Neural progenitor cell (in vitro differentiated cells): ENCODE measurements around the gene BCLAF1. TPM values are rescaled to one million over a fixed set of nuclear protein-coding genes. Genes with fewer than 3 reads are reported as not detected.

ENCODE experiments used
- DNase-seq: peaks from one replicate; pipeline ENCODE4 v3.0.0-alpha.2; 2016; ENCODE audit warnings: low spot score
- H2AFZ ChIP-seq: fragments of 200-600 bp; sonication (generic); replicated peaks from 2 replicates; pipeline ENCODE4 v1.6.1; 2016; ENCODE audit warnings: antibody characterized with exemption
- H3F3A ChIP-seq: fragments of 200-600 bp; sonication (generic); 2 replicates; pipeline ENCODE4 v1.6.1; 2016; ENCODE audit warnings: antibody characterized with exemption, low read depth
- H3K27ac ChIP-seq: fragments of 200-600 bp; sonication (generic); 2 replicates; pipeline ENCODE4 v1.5.1; 2016; ENCODE audit warnings: mild to moderate bottlenecking
- H3K27me3 ChIP-seq: fragments of 200-600 bp; sonication (generic); 2 replicates; pipeline ENCODE4 v1.6.1; 2016; ENCODE audit warnings: mild to moderate bottlenecking, moderate library complexity
- H3K36me3 ChIP-seq: fragments of 200-600 bp; sonication (generic); 2 replicates; pipeline ENCODE4 v1.5.1; 2016
- H3K4me1 ChIP-seq: fragments of 200-600 bp; sonication (generic); 2 replicates; pipeline ENCODE4 v1.6.1; 2016; ENCODE audit warnings: mixed run types
- H3K4me2 ChIP-seq: fragments of 200-600 bp; sonication (generic); 2 replicates; pipeline ENCODE4 v1.6.1; 2016
- H3K4me3 ChIP-seq: fragments of 200-600 bp; sonication (generic); 2 replicates; pipeline ENCODE4 v1.5.1; 2016
- H3K79me2 ChIP-seq: fragments of 200-600 bp; sonication (generic); 2 replicates; pipeline ENCODE4 v1.6.1; 2016; ENCODE audit warnings: low read depth
- H3K9ac ChIP-seq: fragments of 200-600 bp; sonication (generic); 2 replicates; pipeline ENCODE4 v1.6.1; 2016
- H3K9me3 ChIP-seq: fragments of 200-600 bp; sonication (generic); 2 replicates; pipeline ENCODE4 v1.5.1; 2016; ENCODE audit warnings: low read depth
- H4K20me1 ChIP-seq: fragments of 200-600 bp; sonication (generic); 2 replicates; pipeline ENCODE4 v1.6.1; 2016; ENCODE audit warnings: low read depth
- H3K27ac Mint-ChIP-seq: 3 replicates; pipeline ENCODE4 v1.8.0; 2021; ENCODE audit warnings: mixed read lengths
- H3K27me3 Mint-ChIP-seq: 2 replicates; pipeline ENCODE4 v1.8.0; 2022; ENCODE audit warnings: low read depth, mild to moderate bottlenecking, inconsistent platforms, moderate library complexity, mixed read lengths; ENCODE audit not compliant: insufficient read depth
- H3K36me3 Mint-ChIP-seq: 3 replicates; pipeline ENCODE4 v1.8.0; 2021; ENCODE audit warnings: mixed read lengths
- H3K4me1 Mint-ChIP-seq: 3 replicates; pipeline ENCODE4 v1.8.0; 2021; ENCODE audit warnings: mixed read lengths
- H3K4me3 Mint-ChIP-seq: 3 replicates; pipeline ENCODE4 v1.8.0; 2021; ENCODE audit warnings: mild to moderate bottlenecking, moderate library complexity, mixed read lengths
- H3K9me3 Mint-ChIP-seq: 3 replicates; pipeline ENCODE4 v1.8.0; 2020; ENCODE audit warnings: mixed read lengths
- EZH2 ChIP-seq: fragments of 200-600 bp; sonication (generic); IDR thresholded peaks from 2 replicates; pipeline ENCODE4 v1.6.1; 2017; ENCODE audit warnings: antibody characterized with exemption, mild to moderate bottlenecking, moderate library complexity
- EZH2phosphoT487 ChIP-seq: fragments of 200-600 bp; sonication (generic); IDR thresholded peaks from 2 replicates; pipeline ENCODE4 v1.6.1; 2017; ENCODE audit warnings: antibody characterized with exemption
- total RNA-seq: library from RNA; depleted of rRNA; stranded (reverse); fragments of >200 nt; gene quantifications from 2 replicates; pipeline ENCODE4 v1.2.3, GENCODE V29; 2015; ENCODE audit warnings: low replicate concordance
- TF ChIP-seq, protein P1 (sequence below): fragments of 200-600 bp; sonication (generic); IDR thresholded peaks from 2 replicates; pipeline ENCODE4 v1.5.1; 2017; ENCODE audit warnings: antibody characterized with exemption, mild to moderate bottlenecking

Gene BCLAF1, protein sequence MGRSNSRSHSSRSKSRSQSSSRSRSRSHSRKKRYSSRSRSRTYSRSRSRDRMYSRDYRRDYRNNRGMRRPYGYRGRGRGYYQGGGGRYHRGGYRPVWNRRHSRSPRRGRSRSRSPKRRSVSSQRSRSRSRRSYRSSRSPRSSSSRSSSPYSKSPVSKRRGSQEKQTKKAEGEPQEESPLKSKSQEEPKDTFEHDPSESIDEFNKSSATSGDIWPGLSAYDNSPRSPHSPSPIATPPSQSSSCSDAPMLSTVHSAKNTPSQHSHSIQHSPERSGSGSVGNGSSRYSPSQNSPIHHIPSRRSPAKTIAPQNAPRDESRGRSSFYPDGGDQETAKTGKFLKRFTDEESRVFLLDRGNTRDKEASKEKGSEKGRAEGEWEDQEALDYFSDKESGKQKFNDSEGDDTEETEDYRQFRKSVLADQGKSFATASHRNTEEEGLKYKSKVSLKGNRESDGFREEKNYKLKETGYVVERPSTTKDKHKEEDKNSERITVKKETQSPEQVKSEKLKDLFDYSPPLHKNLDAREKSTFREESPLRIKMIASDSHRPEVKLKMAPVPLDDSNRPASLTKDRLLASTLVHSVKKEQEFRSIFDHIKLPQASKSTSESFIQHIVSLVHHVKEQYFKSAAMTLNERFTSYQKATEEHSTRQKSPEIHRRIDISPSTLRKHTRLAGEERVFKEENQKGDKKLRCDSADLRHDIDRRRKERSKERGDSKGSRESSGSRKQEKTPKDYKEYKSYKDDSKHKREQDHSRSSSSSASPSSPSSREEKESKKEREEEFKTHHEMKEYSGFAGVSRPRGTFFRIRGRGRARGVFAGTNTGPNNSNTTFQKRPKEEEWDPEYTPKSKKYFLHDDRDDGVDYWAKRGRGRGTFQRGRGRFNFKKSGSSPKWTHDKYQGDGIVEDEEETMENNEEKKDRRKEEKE
- total RNA-seq: 127 and 190 TPM in 2 replicates

DNA sequence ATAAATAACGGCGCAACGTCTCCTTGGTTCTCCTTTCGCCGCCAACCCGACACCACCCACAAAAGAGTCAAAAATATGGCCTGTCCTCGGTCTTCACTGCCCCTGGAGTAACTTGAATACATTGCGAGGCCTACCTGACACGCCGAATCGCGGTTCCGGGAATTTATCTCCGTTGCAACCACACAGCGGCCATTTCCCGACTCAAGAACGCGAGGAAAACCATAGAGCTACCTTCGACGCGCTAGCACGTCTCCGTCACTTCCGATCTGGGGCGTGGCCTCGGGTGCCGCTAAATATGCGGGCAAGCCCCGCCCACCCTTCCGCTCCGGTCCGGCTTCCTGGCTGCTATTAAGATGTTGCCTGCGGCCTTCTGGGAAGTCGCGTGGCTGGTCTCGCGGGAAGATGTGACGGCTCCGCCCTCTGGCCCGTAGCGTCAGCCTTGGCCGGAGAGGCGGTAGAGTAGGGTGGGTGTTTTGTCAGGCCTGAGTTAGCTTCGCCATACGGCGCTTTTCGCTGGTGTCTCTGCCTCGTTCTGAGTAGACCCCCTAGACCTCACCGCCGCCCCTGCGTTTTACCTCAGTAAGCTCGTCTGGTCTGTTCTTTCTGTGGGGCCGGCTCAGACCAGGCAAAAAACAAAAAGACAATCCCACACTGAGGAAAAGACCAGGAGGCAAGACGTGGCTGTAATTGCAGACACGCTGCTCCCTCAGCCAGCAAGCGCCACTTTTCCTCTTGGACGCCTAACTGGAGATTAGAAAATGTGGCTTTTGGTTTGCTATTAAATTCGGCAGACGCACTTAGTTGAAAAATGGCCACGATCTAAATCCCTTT lies at the start of gene BCLAF1:
BCLAF1 (minus strand) TSS at position 268 of the 831 bp plus-strand sequence. CDS start 9,980 bp downstream, outside the sequence.
- peaks cover 48% of the 10 kb centered on the region for H3K79me2 ChIP-seq
- Mint-ChIP-seq H3K27me3 (peaks cover 7% of the 10 kb centered on the region), H3K27ac (peak within 1 kb of the TSS; percentile 100), H3K4me1 (peaks cover 37% of the 10 kb centered on the region), H3K9me3 (no peaks in the 10 kb centered on the region), H3K4me3 (peak within 1 kb of the TSS; percentile 97), H3K36me3 (no peaks in the 10 kb centered on the region)
- H2AFZ ChIP-seq: peak within 1 kb of the TSS; percentile 84
- H3K9me3 ChIP-seq: no peaks in the 10 kb centered on the region
- TF ChIP-seq, protein P1, sequence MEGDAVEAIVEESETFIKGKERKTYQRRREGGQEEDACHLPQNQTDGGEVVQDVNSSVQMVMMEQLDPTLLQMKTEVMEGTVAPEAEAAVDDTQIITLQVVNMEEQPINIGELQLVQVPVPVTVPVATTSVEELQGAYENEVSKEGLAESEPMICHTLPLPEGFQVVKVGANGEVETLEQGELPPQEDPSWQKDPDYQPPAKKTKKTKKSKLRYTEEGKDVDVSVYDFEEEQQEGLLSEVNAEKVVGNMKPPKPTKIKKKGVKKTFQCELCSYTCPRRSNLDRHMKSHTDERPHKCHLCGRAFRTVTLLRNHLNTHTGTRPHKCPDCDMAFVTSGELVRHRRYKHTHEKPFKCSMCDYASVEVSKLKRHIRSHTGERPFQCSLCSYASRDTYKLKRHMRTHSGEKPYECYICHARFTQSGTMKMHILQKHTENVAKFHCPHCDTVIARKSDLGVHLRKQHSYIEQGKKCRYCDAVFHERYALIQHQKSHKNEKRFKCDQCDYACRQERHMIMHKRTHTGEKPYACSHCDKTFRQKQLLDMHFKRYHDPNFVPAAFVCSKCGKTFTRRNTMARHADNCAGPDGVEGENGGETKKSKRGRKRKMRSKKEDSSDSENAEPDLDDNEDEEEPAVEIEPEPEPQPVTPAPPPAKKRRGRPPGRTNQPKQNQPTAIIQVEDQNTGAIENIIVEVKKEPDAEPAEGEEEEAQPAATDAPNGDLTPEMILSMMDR: no peak
- peak; percentile 33 for TF ChIP-seq EZH2
- H3K27me3 ChIP-seq: no peaks in the 10 kb centered on the region
- peak within 1 kb of the TSS; percentile 99 for H3K27ac ChIP-seq
- no peaks in the 10 kb centered on the region for H3K36me3 ChIP-seq
- peaks cover 43% of the 10 kb centered on the region for H4K20me1 ChIP-seq
- H3F3A ChIP-seq: peaks cover 19% of the 10 kb centered on the region
- peak; percentile 100 for DNase-seq
- H3K4me1 ChIP-seq: peaks cover 16% of the 10 kb centered on the region
- H3K4me3 ChIP-seq: peak within 1 kb of the TSS; percentile 93
- H3K4me2 ChIP-seq: peak within 1 kb of the TSS; percentile 82
- H3K9ac ChIP-seq: peak within 1 kb of the TSS; percentile 98

DNA sequence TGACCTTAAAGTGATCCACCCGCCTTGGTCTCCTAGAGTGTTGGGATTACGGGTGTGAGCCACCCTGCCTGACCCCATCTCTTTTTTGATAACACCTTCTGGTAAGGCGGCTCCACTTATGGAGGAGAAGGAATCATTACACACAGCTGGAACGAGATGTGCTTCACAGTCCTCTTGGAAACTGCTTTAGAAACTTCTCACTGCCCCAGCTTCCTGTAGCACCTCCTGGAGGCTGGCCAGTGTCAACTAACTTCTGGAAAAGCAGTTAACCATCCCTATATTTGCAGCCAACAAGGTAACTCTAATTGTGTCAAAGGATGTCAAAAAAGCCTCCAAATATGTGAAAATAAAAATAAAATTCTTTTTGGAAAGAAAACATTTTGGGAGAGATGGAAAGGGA lies 48.8 kb upstream of the BCLAF1 start:
- Histone ChIP-seq H3K36me3 (no peaks in the 10 kb centered on the region), H3K4me3 (no peak overlapping the region), H3K9me3 (no peaks in the 10 kb centered on the region), H3K4me2 (no peak overlapping the region), H3K4me1 (no peaks in the 10 kb centered on the region), H3F3A (no peaks in the 10 kb centered on the region), H3K9ac (no peak overlapping the region), H3K79me2 (no peaks in the 10 kb centered on the region), H4K20me1 (no peaks in the 10 kb centered on the region), H2AFZ (no peak overlapping the region), H3K27ac (no peak overlapping the region), H3K27me3 (no peaks in the 10 kb centered on the region)
- no peak for TF ChIP-seq EZH2
- TF ChIP-seq, protein P1: peak; percentile 18
- H3K36me3 Mint-ChIP-seq: no peaks in the 10 kb centered on the region
- no peak for DNase-seq
- H3K27me3 Mint-ChIP-seq: peaks cover 4% of the 10 kb centered on the region
- no peaks in the 10 kb centered on the region for H3K9me3 Mint-ChIP-seq
- no peaks in the 10 kb centered on the region for H3K4me1 Mint-ChIP-seq
- no peak overlapping the region for H3K27ac Mint-ChIP-seq
- H3K4me3 Mint-ChIP-seq: no peak overlapping the region

DNA sequence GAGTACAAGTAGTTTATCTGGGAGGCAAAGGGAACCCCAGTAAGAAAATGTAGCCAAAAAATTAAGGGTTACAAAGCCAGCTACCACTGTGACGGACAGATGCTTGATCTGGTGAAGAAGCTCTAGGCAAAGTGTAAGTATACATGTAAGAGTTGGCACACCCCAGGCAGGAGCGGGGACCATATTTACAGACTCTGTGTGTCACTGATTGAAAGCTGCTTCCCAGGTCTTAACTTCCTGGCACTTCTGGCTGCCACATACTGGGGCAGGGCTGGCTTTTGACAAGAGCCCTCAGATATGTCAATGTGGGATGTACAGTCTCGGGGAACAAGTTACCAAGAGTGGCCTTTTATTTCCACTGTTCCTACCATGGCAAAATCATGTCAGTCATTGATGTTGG lies 48.0 kb upstream of the BCLAF1 start:
- H3K9me3 Mint-ChIP-seq: no peaks in the 10 kb centered on the region
- H3K27ac Mint-ChIP-seq: no peak overlapping the region
- no peak overlapping the region for H3K4me2 ChIP-seq
- H3K79me2 ChIP-seq: no peaks in the 10 kb centered on the region
- no peak overlapping the region for H3K9ac ChIP-seq
- peaks cover 4% of the 10 kb centered on the region for H3K27me3 Mint-ChIP-seq
- H3K4me1 ChIP-seq: no peaks in the 10 kb centered on the region
- no peaks in the 10 kb centered on the region for H3F3A ChIP-seq
- no peak overlapping the region for H3K4me3 Mint-ChIP-seq
- no peaks in the 10 kb centered on the region for H3K36me3 Mint-ChIP-seq
- H3K4me3 ChIP-seq: no peak overlapping the region
- H3K27me3 ChIP-seq: no peaks in the 10 kb centered on the region
- no peak for DNase-seq
- no peak overlapping the region for H2AFZ ChIP-seq
- no peaks in the 10 kb centered on the region for H3K9me3 ChIP-seq
- H3K27ac ChIP-seq: no peak overlapping the region
- no peaks in the 10 kb centered on the region for H3K4me1 Mint-ChIP-seq
- H4K20me1 ChIP-seq: no peaks in the 10 kb centered on the region
- no peak for TF ChIP-seq EZH2phosphoT487
- no peak for TF ChIP-seq EZH2
- H3K36me3 ChIP-seq: no peaks in the 10 kb centered on the region
